ENCODE measurements around the gene LINGO1.

- no peak for TF ChIP-seq TBP (IDR thresholded peaks at IDR 0.05; ENCODE audit: low read depth, low read length)
- no peak for TF ChIP-seq RNF2 (IDR thresholded peaks at IDR 0.05; ENCODE audit: borderline replicate concordance, low read depth, low read length, missing control alignments, poor library complexity, severe bottlenecking)
- TF ChIP-seq KDM1A (IDR thresholded peaks at IDR 0.05; ENCODE audit: borderline replicate concordance, low read length), result no peak
These were observed 61.0 kb downstream of the LINGO1 start for GRCh38 chr15:77571741-77572140.

All from H1 (cell line).